ENCODE data around the gene SWSAP1.
"Not testable (repeated sequence)": the region's sequence is repeated elsewhere in the genome, so short reads cannot be mapped to it uniquely, and the experiment has no call there.

Gene SWSAP1, protein sequence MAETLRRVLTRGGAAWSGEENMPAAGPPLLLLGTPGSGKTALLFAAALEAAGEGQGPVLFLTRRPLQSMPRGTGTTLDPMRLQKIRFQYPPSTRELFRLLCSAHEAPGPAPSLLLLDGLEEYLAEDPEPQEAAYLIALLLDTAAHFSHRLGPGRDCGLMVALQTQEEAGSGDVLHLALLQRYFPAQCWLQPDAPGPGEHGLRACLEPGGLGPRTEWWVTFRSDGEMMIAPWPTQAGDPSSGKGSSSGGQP

DNA sequence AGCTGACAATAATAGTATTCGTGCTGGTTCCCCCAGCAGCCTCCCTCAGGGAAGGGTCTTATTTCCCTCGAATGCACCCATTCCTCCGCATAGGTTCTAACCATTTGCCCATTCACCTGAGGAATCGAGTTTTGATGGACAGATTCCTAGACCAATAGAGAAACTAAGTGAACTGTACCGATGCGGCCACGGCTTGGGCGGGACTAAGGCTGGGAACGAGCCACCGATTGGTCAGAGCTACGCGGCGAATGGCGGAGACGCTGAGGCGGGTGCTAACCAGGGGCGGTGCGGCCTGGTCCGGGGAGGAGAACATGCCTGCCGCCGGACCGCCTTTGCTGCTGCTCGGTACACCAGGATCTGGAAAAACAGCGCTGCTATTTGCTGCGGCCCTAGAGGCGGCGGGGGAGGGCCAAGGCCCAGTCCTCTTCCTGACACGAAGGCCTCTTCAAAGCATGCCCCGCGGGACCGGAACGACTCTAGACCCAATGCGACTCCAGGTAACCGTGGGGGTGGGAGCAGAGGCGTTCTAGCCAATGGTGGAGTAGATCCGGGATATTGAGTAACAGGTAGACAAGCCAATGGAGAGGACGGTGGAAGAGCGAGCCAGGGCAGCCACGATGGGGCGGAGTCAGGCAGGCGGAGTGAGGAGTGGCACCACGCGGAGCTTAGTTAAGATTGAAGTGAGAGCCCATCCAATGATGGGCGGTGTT, at the start of gene SWSAP1:
Gene SWSAP1, plus strand, starts transcription at position 234 of the 710 bp plus-strand sequence. Its CDS starts 15 bp downstream, at position 249.
- peak; percentile 98 for DNase-seq

DNA sequence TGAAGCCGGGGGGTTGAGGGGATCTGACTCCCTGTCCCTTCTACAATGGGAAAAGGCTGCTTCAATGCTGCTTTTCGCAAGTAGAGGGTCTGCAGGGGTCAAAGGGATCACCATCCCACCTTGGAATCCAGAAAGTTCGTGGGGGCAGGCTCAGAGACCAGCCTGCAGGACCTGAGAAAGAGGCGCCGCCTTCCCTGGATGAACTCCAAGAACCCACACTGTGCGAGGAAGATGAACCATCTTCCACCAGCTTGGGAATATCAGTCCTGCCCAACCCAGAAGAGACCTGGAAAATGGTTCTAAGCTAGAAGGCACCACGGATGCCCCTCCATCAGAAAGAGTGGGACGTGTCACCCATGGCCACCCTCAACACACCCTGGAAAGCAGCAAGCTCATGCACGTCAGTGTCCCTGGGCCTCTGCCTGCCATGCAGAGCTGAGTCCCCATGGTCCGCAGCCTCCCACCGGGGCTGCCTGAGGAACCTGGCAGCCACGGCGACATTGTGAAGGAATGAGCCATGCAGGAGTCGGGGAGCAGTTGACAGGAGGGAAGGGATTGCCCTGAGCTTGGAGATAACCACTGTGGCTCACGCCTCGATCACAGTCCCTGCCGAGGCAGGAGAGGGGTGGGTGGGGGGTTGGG, 49.6 kb upstream of the SWSAP1 start:
- DNase-seq, result no peak

DNA sequence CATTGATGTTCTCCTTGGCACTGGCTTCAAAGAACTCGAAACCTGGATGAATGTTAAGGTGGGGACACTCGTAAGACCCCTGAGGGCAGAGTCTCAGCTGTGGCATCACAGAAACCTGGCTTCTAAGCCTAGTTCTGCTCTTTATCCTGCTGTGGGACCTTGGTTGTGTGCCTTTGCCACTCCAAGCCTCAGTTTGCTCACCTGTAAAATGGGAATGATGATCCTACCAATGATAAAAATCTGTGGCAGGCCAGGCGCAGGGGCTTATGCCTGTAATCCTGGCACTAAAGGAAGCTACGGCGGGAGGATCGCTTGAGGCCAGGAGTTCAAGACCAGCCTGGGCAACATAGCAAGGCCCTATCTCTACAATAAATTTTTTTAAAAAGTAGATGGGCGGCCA, 48.9 kb upstream of the SWSAP1 start:
- DNase-seq, result no peak

DNA sequence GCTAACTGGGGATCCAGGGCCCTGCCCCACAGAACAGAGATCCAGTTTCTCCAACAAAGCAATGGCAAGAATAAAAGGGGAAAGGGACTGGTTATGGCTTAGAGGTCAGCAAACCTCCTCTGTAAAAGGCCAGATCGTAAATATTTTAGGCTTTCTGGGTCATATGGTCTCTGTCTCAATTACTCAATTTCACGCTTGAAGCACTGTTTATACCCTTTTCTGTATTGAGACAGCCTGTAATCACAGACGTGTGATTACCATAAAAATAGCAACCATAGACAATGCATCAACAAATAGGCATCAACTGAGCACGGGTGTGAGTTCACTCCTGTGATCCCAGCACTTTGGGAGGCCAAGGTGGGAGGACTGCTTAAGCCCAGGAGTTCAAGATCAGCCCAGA, 44.3 kb upstream of the SWSAP1 start:
- no peak for DNase-seq

DNA sequence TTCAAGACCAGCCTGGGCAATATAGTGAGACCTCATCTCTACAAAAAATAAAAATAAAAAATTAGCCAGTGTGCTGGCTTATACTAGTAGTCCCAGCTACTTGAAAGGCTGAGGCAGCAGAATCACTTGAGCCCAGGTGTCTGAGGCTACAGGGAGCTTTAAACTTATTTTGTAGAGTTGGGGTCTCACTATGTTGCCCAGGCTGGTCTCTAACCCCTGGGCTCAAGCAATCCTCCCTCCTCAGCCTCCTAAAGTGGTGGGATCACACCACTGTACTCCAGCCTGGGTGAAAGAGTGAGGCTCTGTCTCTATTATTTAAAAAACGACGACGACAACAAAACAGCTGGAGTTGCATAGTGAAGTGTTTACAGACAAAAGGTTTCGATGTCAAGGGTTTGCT, 43.0 kb upstream of the SWSAP1 start:
- no peak for DNase-seq

DNA sequence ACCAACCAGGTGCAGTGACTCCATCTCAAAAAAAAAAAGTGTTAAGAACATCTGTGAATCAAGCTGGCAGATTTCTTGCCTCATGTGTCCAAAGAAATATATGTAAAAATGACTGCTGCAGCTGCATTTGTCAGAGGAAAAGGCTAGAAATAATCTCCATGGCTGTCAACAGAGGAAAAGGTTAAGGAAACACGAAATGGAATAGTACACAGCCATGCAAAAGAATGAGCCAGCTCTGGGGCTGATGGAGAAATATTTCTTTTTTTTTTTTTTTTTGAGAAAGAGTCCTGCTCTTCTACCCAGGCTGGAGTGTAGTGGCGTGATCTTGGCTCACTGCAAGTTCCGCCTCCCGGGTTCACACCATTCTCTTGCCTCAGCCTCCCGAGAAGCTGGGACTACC, 41.6 kb upstream of the SWSAP1 start:
- no peak for DNase-seq

DNA sequence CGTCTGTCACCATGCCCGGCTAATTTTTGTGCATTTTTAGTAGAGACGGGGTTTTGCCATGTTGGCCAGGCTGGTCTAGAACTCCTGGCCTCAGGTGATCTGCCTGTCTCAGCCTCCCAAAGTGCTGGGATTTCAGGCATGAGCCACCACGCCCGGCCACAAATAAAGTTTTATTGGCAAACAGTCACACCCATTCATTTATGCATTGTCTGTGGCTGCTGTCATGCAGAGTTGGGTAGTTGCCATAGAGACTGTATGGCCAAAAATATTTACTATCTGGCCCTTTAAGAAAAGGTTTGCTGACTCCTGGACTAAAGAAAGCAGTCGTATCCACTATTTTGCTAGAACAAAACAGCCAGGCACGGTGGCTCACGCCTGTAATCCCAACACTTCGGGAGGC, 40.6 kb upstream of the SWSAP1 start:
- DNase-seq, result not testable (repeated sequence)

DNA sequence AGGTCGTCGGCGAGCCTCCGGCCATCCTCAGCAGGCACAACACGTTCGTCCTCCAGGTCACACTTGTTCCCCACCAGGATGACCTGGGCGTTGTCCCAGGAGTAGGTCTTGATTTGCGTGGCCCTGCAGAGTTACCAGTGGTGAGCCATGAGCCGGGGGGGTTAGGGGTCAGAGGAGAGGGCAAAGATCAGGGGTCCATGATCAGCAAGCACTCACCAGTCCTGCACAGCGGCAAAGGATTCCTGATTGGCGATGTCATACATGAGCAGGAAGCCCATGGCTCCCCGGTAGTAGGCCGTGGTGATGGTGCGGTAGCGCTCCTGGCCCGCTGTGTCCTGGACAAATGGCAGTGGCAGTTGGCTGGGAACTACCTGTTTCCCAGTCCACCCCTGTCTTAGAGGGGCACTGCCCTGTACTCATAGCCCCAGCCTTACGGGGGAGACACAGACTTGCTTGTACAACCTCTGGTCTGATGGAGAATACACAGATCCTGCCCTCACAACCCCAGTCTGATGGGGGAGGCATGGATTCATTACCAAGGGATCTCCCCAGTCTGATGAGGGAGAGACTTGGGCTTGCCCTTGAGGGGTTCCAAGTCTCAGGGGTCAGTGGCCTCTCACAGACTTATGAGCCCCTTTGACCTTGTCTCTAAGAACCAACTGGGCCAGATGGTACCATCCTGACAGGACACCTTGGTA, 38.9 kb upstream of the SWSAP1 start:
- DNase-seq, result no peak

DNA sequence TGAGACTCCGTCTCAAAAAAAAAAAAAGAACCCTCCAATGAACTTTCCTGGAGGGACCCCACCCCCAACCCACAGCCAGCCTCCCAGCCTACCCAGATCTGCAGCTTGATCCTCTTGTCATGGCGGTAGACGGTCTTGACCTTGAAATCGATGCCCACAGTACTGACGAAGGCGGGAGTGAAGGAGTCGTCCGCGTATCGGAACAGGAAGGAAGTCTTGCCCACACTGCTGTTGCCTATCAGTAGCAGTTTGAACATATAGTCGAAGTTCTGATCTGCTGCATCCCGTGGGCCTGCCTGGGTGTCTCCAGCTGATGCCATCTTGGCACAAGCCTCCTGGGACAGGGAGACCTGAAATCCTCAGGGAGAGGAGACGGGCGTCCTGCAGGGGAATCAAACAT, 37.4 kb upstream of the SWSAP1 start:
- no peak for DNase-seq

DNA sequence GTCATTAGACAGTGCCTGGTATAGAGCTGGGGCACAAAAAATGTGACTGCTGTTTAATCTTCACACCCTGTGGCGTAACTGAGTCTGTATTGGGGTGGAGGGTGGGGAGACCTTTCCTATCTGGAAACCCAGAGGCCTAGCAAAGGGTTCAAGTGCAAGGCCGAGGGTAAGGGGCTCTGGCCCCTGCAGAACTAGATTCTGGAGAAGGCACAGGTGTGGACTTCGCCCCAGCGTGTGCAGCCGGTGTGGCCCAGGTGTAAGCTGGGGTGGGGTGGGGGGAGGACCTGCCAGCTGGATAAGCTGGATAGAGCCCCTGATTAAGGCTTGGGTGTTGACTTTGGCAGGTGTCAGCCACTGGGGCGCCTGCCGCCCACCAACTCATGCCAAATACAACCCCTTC, 36.3 kb upstream of the SWSAP1 start:
- no peak for DNase-seq

DNA sequence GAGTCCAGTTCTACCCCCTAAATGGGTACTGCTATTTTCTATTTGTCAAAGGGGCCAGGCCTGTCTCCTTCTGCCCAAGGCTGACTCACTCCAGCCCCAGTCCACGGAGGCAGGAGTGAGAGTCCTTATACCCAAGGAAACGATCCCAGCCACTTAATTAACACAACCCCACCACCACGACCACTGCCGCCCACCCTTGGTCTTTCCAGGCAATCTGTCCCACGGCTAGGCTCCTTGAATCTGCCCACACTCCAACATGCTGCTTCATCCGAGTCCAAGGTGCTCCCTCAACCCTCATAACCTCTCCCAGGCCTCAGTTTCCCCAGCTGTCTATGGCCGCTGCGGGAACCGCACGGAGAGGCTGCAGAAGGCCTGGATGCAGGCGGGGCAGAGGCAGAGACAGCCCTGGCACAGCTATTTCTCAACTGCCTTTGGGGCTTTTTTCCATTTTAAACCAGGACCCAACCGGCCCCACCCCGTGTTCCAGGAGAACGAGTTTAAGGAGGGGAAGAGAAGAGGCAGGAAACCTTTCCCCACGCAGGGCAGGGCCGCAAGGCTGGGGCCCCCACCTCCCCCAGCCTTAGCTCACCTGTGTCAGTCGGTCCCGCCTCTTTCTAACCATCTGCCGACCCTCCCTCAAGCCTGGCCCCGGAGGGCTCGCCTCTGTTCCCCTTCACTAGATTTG, 35.8 kb upstream of the SWSAP1 start:
- no peak for DNase-seq

DNA sequence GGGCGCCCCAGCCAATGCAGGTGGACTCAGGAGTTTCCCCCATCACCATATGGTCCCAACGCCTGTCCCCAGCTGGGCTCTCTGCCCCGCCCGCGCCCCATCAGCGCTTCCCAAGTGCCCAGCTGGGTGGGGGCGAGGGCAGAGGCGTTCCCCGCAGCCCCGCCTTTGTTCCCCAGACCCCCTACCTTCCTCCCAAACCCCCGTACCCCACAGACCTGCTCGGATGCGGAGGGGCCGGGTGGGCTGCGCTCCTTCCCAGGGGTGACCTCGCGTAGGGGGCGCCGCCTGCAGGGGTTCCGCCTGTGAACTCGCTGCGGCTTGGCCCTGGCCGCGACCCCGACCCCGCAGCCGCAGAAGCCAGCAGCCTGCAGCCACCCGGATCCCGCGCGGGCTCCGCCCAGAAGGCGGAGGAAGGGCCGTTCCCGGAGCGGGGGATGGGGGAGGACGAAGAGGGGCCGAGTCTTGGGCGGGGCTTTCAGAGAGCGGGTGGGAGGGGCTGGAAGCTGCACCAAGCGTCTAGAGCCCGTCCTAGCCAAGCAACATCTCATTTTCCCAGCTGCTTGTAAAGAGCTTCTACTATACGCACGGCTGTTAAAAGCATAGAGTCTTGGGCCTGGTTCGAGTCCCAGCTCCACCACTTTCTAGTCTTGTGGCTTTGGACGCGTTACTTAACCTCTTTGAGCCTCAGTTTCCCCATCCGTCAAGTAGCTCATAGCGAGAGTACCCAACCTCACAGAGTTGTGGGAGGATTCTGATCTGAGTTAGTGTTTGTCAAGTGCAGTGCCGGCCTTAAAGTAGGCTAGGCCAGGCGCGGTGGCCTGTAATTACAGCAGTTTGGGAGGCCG, 35.0 kb upstream of the SWSAP1 start, which contains the start of gene RAB3D:
Gene RAB3D, minus strand, starts transcription at position 404 of the 845 bp plus-strand sequence. CDS start 2,258 bp downstream, outside the sequence.
- DNase-seq, result peak; percentile 73

DNA sequence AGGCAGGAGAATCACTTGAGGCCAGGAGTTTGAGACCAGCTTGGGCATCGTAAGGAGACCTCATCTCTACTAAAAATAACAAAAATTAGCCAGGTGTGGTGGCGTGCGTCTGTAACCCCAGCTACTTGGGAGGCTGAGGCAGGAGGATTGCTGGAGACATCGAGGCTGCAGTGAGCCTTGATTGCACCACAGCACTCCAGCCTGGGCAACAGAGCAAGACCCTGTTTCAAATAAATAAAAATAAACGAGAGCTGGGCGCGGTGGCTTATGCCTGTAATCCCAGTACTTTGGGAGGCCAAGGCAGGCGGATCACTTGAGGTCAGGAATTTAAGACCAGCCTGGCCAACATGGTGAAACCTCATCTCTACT, 34.4 kb upstream of the SWSAP1 start:
- DNase-seq, result not testable (repeated sequence)

DNA sequence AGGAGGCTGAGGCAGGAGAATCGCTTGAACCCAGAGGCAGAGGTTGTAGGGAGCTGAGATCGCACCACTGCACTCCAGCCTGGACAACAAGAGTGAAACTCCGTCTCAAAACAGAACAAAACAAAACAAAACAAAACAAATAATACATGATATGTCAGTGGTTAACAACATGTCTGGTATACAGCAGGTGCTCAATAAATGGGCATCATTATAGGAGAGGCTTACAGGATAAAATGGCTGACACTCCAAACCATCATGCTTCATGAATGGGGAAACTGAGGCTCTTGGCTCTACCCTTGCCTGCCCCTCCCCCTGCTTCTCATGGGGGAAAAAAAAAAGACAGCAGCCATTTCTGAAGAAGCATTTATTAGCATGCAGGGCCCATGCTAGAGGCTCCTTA, 32.0 kb upstream of the SWSAP1 start:
- no peak for DNase-seq

DNA sequence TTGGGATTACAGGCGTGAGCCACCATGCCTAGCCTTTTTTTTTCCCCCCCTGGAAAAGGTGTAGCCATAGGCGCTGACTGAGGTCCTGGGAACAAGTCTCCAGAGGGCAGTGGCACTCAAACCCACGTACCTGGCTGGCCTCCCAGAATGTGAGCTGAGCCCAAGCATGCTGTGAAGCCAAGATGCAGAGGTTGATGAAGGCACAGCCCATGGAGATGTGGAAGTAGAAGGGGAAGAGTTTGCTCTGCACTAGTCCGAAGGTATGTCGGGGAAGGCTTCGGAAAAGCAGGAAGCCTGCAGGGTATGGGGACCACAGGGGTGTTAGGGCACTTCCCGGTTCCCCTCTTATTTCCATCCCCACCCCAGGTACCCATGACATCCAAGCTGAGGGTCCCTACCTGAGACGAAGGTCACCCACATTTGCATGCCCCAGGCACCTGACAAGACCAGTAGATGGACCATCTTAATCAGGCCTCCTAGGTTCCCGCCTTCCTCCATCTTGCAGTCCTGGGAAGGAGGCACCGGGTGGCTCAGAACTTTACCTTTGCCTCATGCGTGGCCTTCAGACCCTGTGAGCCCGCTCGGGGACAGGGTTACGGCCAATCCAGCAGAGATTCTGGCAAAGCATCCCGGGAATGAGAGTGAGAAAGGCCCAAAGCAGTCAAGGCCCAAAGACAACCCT, 29.2 kb upstream of the SWSAP1 start:
- DNase-seq, result no peak

DNA sequence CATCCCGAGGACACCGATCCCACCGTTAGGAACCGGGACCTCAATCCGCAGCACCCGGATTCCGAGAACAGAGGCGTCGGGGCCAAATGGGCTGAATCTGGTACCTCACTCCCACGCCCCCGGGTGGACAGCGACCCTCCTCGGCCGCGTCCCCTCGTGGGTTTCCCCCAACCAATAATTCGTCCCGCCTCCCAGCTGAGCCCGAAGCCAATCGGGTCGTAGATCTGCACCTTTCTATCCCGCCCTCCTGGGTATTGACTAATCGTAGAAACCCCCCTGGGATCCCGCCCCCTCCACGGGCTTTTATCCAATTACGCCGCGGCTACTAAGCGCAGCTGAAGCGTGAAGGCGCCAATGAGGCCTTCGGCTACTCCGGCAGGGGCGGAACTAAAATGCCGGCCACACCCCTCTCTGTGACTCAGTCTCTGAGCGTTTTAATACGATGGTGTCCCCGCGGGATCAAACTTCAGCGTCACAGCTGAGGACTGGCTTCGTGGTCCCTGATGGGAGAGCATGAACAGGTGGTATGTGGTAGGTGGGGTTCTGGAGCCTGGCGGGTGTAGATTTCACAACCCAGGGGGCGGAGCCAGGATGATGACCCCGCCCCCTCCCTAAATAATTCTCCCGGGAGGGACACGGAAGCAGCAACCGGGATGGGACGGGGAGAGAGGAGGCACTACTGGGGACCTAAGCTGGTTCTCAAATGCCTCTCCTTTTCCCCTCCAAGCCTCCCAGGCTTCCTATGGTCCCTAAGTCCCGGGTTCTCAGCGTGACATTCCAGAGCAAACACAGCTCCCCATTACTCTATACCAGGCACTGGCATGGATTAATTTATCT, 28.1 kb upstream of the SWSAP1 start, which contains the start of the genes CCDC159 and TMEM205:
Gene CCDC159, plus strand, starts transcription at position 416 of the 837 bp plus-strand sequence. Its CDS starts 88 bp downstream, at position 504.
Gene TMEM205, minus strand, starts transcription at position 165 of the 837 bp plus-strand sequence. CDS start 649 bp downstream, outside the sequence.
- DNase-seq, result peak; percentile 99

DNA sequence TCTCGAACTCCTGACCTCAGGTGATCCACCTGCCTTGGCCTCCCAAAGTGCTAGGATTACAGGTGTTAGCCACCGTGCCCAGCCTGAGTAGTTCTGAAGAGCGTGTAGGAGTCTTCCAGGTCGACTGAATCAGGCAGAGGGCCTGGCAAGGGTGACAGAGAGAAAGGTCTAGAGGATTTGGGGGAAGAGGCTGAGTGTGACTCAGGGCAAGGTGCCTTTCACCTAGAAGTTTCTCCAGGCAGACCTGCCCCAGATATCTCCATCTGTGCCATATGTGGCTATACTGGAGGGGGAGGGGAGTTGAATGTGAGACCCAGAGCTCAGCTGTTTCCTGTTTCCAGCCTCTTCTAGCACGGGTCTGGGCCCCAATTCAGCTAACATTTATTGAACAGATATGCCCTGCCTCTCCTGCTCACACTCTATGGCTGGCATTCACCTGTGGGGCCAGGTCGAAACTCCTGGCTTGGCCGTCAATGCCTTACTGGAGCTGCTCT, 26.9 kb upstream of the SWSAP1 start:
- DNase-seq, result no peak

DNA sequence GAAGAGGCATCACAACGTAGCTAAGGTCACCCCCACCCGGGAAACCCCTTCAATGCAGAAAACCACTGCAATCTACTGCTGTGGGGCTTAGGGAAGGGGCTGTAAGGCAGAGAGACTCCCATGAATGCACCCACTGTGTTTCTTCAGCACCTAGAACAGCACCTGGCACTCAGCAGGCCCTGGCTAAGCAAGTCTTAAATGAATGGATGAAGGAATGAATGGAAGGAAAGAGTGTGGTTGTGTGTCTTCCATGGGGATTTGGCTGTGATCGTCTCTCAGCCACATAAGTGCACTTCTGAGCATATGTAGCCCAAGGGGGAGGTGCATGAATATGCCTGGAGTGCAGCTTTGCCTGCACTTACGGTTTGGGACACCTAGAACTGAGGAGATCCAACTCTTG, 25.3 kb upstream of the SWSAP1 start:
- DNase-seq, result no peak

DNA sequence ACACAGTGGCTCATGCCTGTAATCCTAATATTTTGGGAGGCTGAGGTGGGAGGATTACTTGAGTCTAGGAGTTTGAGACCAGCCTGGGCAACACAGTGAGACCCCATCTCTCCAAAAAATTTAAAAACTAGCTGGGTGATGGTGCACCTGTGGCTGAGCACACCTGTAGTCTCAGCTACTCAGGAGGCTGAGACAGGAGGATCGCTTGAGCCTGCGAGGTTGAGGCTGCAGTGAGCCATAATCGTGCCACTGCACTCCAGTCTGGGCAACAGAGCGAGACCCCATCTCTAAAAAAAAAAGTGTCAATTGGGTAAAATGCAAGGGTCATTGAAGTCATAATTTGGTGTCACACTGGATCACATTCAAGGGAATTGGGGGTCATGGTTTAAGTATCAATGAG, 20.4 kb upstream of the SWSAP1 start:
- DNase-seq, result not testable (repeated sequence)

Data from stimulated activated naive CD4-positive, alpha-beta T cell treated with Interleukin-2 at 50 U/mL for 16 hours (primary cell).